B cell (primary cell): ENCODE results near the gene UBE2J2. TPM values are rescaled to one million over a fixed set of nuclear protein-coding genes. Genes with fewer than 3 reads are reported as not detected.

Source experiments
- ATAC-seq: fragments of 200-7000 bp; cut with Tn5 transposase; one replicate; pipeline ENCODE4 v1.10.0; 2021; ENCODE audit warnings: low read depth, mild to moderate bottlenecking, moderate number of reproducible peaks, moderate library complexity
- CTCF ChIA-PET: fragments of 350-600 bp; sonication (Branson Sonifier 250); formaldehyde crosslinking; loops from one replicate; lab custom pipeline; 2021; ENCODE audit warnings: antibody characterized with exemption, inconsistent platforms; lab: Charles Lee
- POLR2A ChIA-PET: fragments of 350-600 bp; sonication (Branson Sonifier 250); formaldehyde crosslinking; loops from one replicate; lab custom pipeline; 2021; ENCODE audit warnings: antibody characterized with exemption; lab: Charles Lee
- DNase-seq: peaks from one replicate; pipeline ENCODE4 v3.0.0; 2013
- H2AFZ ChIP-seq: 2 replicates; pipeline ENCODE4 v1.6.1; 2012; ENCODE audit warnings: mild to moderate bottlenecking, low read depth, low read length; ENCODE audit not compliant: insufficient read depth, poor library complexity, severe bottlenecking
- H3K27ac ChIP-seq, 2 donors: 1 replicate in 1 of 2; 2 replicates in 1 of 2; pipeline ENCODE4 v1.5.1; 2012 to 2013; ENCODE audit warnings: low read length in 2 of 2, mild to moderate bottlenecking in 2 of 2, moderate library complexity in 1 of 2
- H3K27me3 ChIP-seq, 4 experiments: fragments of 200-600 bp in 1 of 4; sonication (generic) in 1 of 4; replicated peaks in 1 of 4; 1 replicate in 2 of 4; 2 replicates in 2 of 4; pipeline versions ENCODE4 v1.6.1 to v1.7.0; 2013 to 2016; ENCODE audit warnings: low read length in 3 of 4, mild to moderate bottlenecking in 2 of 4, mixed read lengths in 1 of 4, moderate library complexity in 1 of 4; ENCODE audit not compliant: insufficient read depth in 4 of 4, control insufficient read depth in 3 of 4; ENCODE audit errors: control extremely low read depth in 1 of 4
- H3K36me3 ChIP-seq, 2 experiments: replicated peaks in 1 of 2; 1 replicate in 1 of 2; 2 replicates in 1 of 2; pipeline versions ENCODE4 v1.6.1 to v1.7.1; 2013; ENCODE audit warnings: low read length in 1 of 2; ENCODE audit not compliant: insufficient read depth in 2 of 2, control insufficient read depth in 1 of 2; ENCODE audit errors: control extremely low read depth in 1 of 2, extremely low read depth in 1 of 2
- H3K4me1 ChIP-seq, 2 donors: fragments of 200-600 bp in 1 of 2; sonication (generic) in 1 of 2; 1 replicate in 1 of 2; 2 replicates in 1 of 2; pipeline versions ENCODE4 v1.5.1 to v1.6.1; 2013 to 2017; ENCODE audit warnings: low read length in 2 of 2; ENCODE audit not compliant: control insufficient read depth in 2 of 2, insufficient read depth in 2 of 2
- H3K4me2 ChIP-seq: replicated peaks from 2 replicates; pipeline ENCODE3; 2012; ENCODE audit warnings: mild to moderate bottlenecking, low read depth, low read length; ENCODE audit not compliant: poor library complexity, severe bottlenecking
- H3K4me3 ChIP-seq, 5 experiments: fragments of 200-600 bp in 1 of 5; sonication (generic) in 1 of 5; 1 replicate in 3 of 5; 2 replicates in 2 of 5; pipeline versions ENCODE4 v1.5.1 to v1.7.0; 2011 to 2016; ENCODE audit warnings: low read length in 4 of 5, mild to moderate bottlenecking in 4 of 5, low read depth in 2 of 5, control low read depth in 1 of 5, moderate library complexity in 1 of 5; ENCODE audit not compliant: insufficient read depth in 1 of 5; ENCODE audit errors: control extremely low read depth in 1 of 5, extremely low read depth in 1 of 5
- H3K79me2 ChIP-seq: fragments of 200-600 bp; sonication (generic); one replicate; pipeline ENCODE4 v1.6.0; 2016; ENCODE audit warnings: low read length; ENCODE audit not compliant: control insufficient read depth, insufficient read depth
- H3K9ac ChIP-seq: fragments of 200-600 bp; sonication (generic); 2 replicates; pipeline ENCODE4 v1.6.1; 2017; ENCODE audit warnings: mild to moderate bottlenecking, low read length, moderate library complexity
- H3K9me3 ChIP-seq, 3 donors: one replicate each; pipeline versions ENCODE4 v1.6.1 to v1.7.1; 2013; ENCODE audit warnings: low read length in 2 of 3; ENCODE audit not compliant: control insufficient read depth in 2 of 3, insufficient read depth in 1 of 3; ENCODE audit errors: control extremely low read depth in 1 of 3
- H4K20me1 ChIP-seq: 2 replicates; pipeline ENCODE4 v1.6.0; 2012; ENCODE audit warnings: mild to moderate bottlenecking, low read length; ENCODE audit not compliant: insufficient read depth, control insufficient read depth, poor library complexity, severe bottlenecking
- H3K27ac Mint-ChIP-seq: one replicate; pipeline ENCODE4 v1.8.0; 2021; ENCODE audit warnings: mixed read lengths
- H3K27me3 Mint-ChIP-seq: one replicate; pipeline ENCODE4 v1.8.0; 2021; ENCODE audit warnings: mixed read lengths
- H3K4me1 Mint-ChIP-seq: one replicate; pipeline ENCODE4 v1.8.0; 2021; ENCODE audit warnings: mixed read lengths
- H3K4me3 Mint-ChIP-seq: one replicate; pipeline ENCODE4 v1.8.0; 2021; ENCODE audit warnings: mixed read lengths
- H3K9me3 Mint-ChIP-seq: one replicate; pipeline ENCODE4 v1.8.0; 2022; ENCODE audit warnings: mixed read lengths; ENCODE audit not compliant: insufficient read depth
- CTCF ChIP-seq: fragments of 200-600 bp; IDR thresholded peaks from one replicate; pipeline ENCODE4 v1.8.0; 2022; ENCODE audit warnings: antibody characterized with exemption, mild to moderate bottlenecking
- EZH2 ChIP-seq: IDR thresholded peaks from 2 replicates; pipeline ENCODE4 v1.6.1; 2012; ENCODE audit warnings: borderline replicate concordance, low read depth, mild to moderate bottlenecking, moderate library complexity, low read length; ENCODE audit not compliant: insufficient read depth, poor library complexity, severe bottlenecking
- WGBS: methylation state at CpG from one replicate; pipeline ENCODE4 v1.1.5; 2013; ENCODE audit warnings: missing lambda C conversion rate; ENCODE audit not compliant: insufficient coverage; 5-methylcytosine and 5-hydroxymethylcytosine counted together
- intact Hi-C: fragments of 100-400 bp; cut with micrococcal nuclease; formaldehyde crosslinking; loops from one replicate; pipeline ENCODE4 v1.10.0; 2022
- polyA plus RNA-seq: library from polyadenylated mRNA; depleted of rRNA; stranded (reverse); fragments of >200 nt; gene quantifications from 2 replicates; pipeline ENCODE4 v1.2.3, GENCODE V29; 2012
- total RNA-seq, 2 donors: library from RNA; stranded (reverse); fragments of 120-200 nt in 1 of 2; gene quantifications; 1 replicate in 1 of 2; 2 replicates in 1 of 2; pipeline versions ENCODE4 v1.2.3 to v1.2.4, GENCODE V29; 2013 to 2022

UBE2J2 gene
- total and polyA plus RNA-seq, 2 donors (not counting 1 experiment from before 2014, with no cell fraction given): 40.1 to 115 TPM

GRCh38 chr1:1222575-1223225 lies 51.0 kb downstream of the UBE2J2 start:
- H3K27me3 ChIP-seq: no peaks in the 10 kb centered on the region
- ATAC-seq (no peak), DNase-seq (no peak)
- no peak overlapping the region for H3K4me3 ChIP-seq
- Mint-ChIP-seq H3K9me3 (no peaks in the 10 kb centered on the region), H3K27me3 (no peaks in the 10 kb centered on the region), H3K4me3 (no peak overlapping the region), H3K4me1 (peaks cover 3% of the 10 kb centered on the region), H3K27ac (peak overlapping the region; percentile 59)
- no peak overlapping the region for H3K4me2 ChIP-seq
- H3K4me1 ChIP-seq: no peaks in the 10 kb centered on the region
- H3K36me3 ChIP-seq: peaks cover 0 to 78% of the 10 kb centered on the region in 2 experiments
- ChIA-PET CTCF (interaction anchor here (1.0 kb wide), 1 partner anchor 69 kb away, joined by 3 read pairs; no protein-coding TSS in a partner anchor), POLR2A (no interaction called here)
- WGBS: 91% methylated on average over 44 of the region's 44 CpGs
- no peak for TF ChIP-seq CTCF
- no peak for TF ChIP-seq EZH2
- H4K20me1 ChIP-seq: peaks cover 86% of the 10 kb centered on the region
- H3K79me2 ChIP-seq: peaks cover 43% of the 10 kb centered on the region
- H3K9ac ChIP-seq: no peak overlapping the region
- intact Hi-C loops: no loop called here
- no peak overlapping the region for H3K27ac ChIP-seq
- no peaks in the 10 kb centered on the region for H3K9me3 ChIP-seq
- H2AFZ ChIP-seq: no peak overlapping the region

- H3K4me2 ChIP-seq: no peak overlapping the region
- peaks cover 0 to 3% (median 0%) of the 10 kb centered on the region in 3 donors for H3K9me3 ChIP-seq
- peaks cover 0 to 77% of the 10 kb centered on the region in 2 experiments for H3K36me3 ChIP-seq
- H3K27ac ChIP-seq: no peak overlapping the region
- no peaks in the 10 kb centered on the region for H3K27me3 Mint-ChIP-seq
- H3K27ac Mint-ChIP-seq: no peak overlapping the region
- no peak for DNase-seq
- H4K20me1 ChIP-seq: peaks cover 80% of the 10 kb centered on the region
- no peak overlapping the region for H3K9ac ChIP-seq
- H3K9me3 Mint-ChIP-seq: no peaks in the 10 kb centered on the region
- no peak overlapping the region for H3K4me3 Mint-ChIP-seq
- ATAC-seq: no peak
- no peak overlapping the region for H3K4me3 ChIP-seq
- POLR2A ChIA-PET: no interaction called here
- no peaks in the 10 kb centered on the region for H3K4me1 ChIP-seq
- intact Hi-C loops: no loop called here
- no peak for TF ChIP-seq EZH2
- TF ChIP-seq CTCF: no peak
- peaks cover 36% of the 10 kb centered on the region for H3K79me2 ChIP-seq
- H3K27me3 ChIP-seq: no peaks in the 10 kb centered on the region
- CTCF ChIA-PET: interaction anchor here (1.0 kb wide), 1 partner anchor 70 kb away, joined by 3 read pairs; no protein-coding TSS in a partner anchor
- no peak overlapping the region for H2AFZ ChIP-seq
- 89% methylated on average over 29 of the region's 30 CpGs for WGBS
- H3K4me1 Mint-ChIP-seq: peaks cover 3% of the 10 kb centered on the region
These were observed 51.6 kb downstream of the UBE2J2 start for GRCh38 chr1:1221887-1222574.
